HEK293 (cell line): ENCODE measurements around the gene MMS22L.
A peak's percentile ranks its signal among the peaks of the same experiment; 100 is the strongest.

ENCODE experiments used
- BCL6B ChIP-seq: fragments of 450-650 bp; formaldehyde crosslinking; IDR thresholded peaks from 2 replicates; pipeline ENCODE4 v1.5.1; 2017; ENCODE audit warnings: missing biosample characterization, missing genetic modification characterization
- ELK4 ChIP-seq: IDR thresholded peaks from 2 replicates; pipeline ENCODE4 v1.6.1; 2011; ENCODE audit warnings: mild to moderate bottlenecking, low read depth, low read length, borderline replicate concordance
- HIC1 ChIP-seq: fragments of 450-650 bp; formaldehyde crosslinking; IDR thresholded peaks from 2 replicates; pipeline ENCODE4 v1.5.1; 2016; ENCODE audit warnings: missing biosample characterization, missing genetic modification characterization
- IKZF3 ChIP-seq: fragments of 450-650 bp; IDR thresholded peaks from 2 replicates; pipeline ENCODE4 v1.5.0; 2018; ENCODE audit warnings: missing biosample characterization, mild to moderate bottlenecking, missing genetic modification characterization, moderate library complexity
- KLF9 ChIP-seq: fragments of 450-650 bp; formaldehyde crosslinking; IDR thresholded peaks from 2 replicates; pipeline ENCODE4 v1.5.1; 2016; ENCODE audit warnings: missing biosample characterization, missing genetic modification characterization, low read depth
- MYNN ChIP-seq: fragments of 450-650 bp; formaldehyde crosslinking; IDR thresholded peaks from 2 replicates; pipeline ENCODE4 v1.5.1; 2016; ENCODE audit warnings: missing biosample characterization, missing genetic modification characterization, borderline replicate concordance
- PRDM4 ChIP-seq: fragments of 450-650 bp; formaldehyde crosslinking; IDR thresholded peaks from 2 replicates; pipeline ENCODE4 v1.5.1; 2017; ENCODE audit warnings: missing biosample characterization, missing genetic modification characterization
- ZBTB10 ChIP-seq: fragments of 450-650 bp; formaldehyde crosslinking; IDR thresholded peaks from 2 replicates; pipeline ENCODE4 v1.5.1; 2016; ENCODE audit warnings: missing biosample characterization, missing genetic modification characterization
- ZBTB48 ChIP-seq: fragments of 450-650 bp; formaldehyde crosslinking; IDR thresholded peaks from 2 replicates; pipeline ENCODE4 v1.5.1; 2016; ENCODE audit warnings: missing biosample characterization, missing genetic modification characterization
- ZBTB49 ChIP-seq: fragments of 450-650 bp; formaldehyde crosslinking; IDR thresholded peaks from 2 replicates; pipeline ENCODE4 v1.5.1; 2016; ENCODE audit warnings: missing biosample characterization, missing genetic modification characterization, low read depth
- ZNF175 ChIP-seq: fragments of 450-650 bp; formaldehyde crosslinking; IDR thresholded peaks from 2 replicates; pipeline ENCODE4 v1.5.1; 2016; ENCODE audit warnings: missing biosample characterization, missing genetic modification characterization
- ZNF274 ChIP-seq, 2 experiments: fragments of 200-500 bp in 1 of 2; fragments of 450-650 bp in 1 of 2; sonication (Bioruptor generic) in 1 of 2; formaldehyde crosslinking in 1 of 2; IDR thresholded peaks; 2 replicates each; pipeline versions ENCODE4 v1.5.1 to v1.6.1; 2014 to 2016; ENCODE audit warnings: borderline replicate concordance in 1 of 2, inconsistent platforms in 1 of 2, low read length in 1 of 2, missing biosample characterization in 1 of 2, missing genetic modification characterization in 1 of 2
- ZNF341 ChIP-seq: fragments of 450-650 bp; formaldehyde crosslinking; IDR thresholded peaks from 2 replicates; pipeline ENCODE4; 2016; ENCODE audit warnings: low read depth, missing biosample characterization, missing genetic modification characterization
- ZNF350 ChIP-seq: fragments of 450-650 bp; formaldehyde crosslinking; IDR thresholded peaks from 2 replicates; pipeline ENCODE4 v1.5.0; 2017; ENCODE audit warnings: missing biosample characterization, mild to moderate bottlenecking, missing genetic modification characterization
- ZNF391 ChIP-seq: fragments of 450-650 bp; formaldehyde crosslinking; IDR thresholded peaks from 2 replicates; pipeline ENCODE4 v1.5.1; 2016; ENCODE audit warnings: low read depth, missing biosample characterization, missing genetic modification characterization, borderline replicate concordance
- ZNF449 ChIP-seq: fragments of 450-650 bp; formaldehyde crosslinking; IDR thresholded peaks from 2 replicates; pipeline ENCODE4 v1.5.1; 2017; ENCODE audit warnings: missing biosample characterization, mild to moderate bottlenecking, missing genetic modification characterization, moderate library complexity
- ZNF548 ChIP-seq: fragments of 450-650 bp; formaldehyde crosslinking; IDR thresholded peaks from 2 replicates; pipeline ENCODE4 v1.5.1; 2016; ENCODE audit warnings: missing biosample characterization, missing genetic modification characterization
- ZNF560 ChIP-seq: fragments of 450-650 bp; formaldehyde crosslinking; IDR thresholded peaks from 2 replicates; pipeline ENCODE4 v1.5.1; 2017; ENCODE audit warnings: missing biosample characterization, missing genetic modification characterization, borderline replicate concordance
- ZNF561 ChIP-seq: fragments of 450-650 bp; IDR thresholded peaks from 2 replicates; pipeline ENCODE4 v1.5.1; 2018; ENCODE audit warnings: missing biosample characterization, missing genetic modification characterization, borderline replicate concordance
- ZNF830 ChIP-seq: fragments of 450-650 bp; IDR thresholded peaks from 2 replicates; pipeline ENCODE4 v1.5.0; 2018; ENCODE audit warnings: missing biosample characterization, missing genetic modification characterization, low read depth, mild to moderate bottlenecking, moderate library complexity
- ZNF837 ChIP-seq: fragments of 450-650 bp; formaldehyde crosslinking; IDR thresholded peaks from 2 replicates; pipeline ENCODE4 v1.5.1; 2016; ENCODE audit warnings: missing biosample characterization, missing genetic modification characterization
- ZNF843 ChIP-seq: fragments of 450-650 bp; formaldehyde crosslinking; IDR thresholded peaks from 2 replicates; pipeline ENCODE4 v1.5.1; 2016; ENCODE audit warnings: missing biosample characterization, missing genetic modification characterization
- ZSCAN30 ChIP-seq: fragments of 450-650 bp; IDR thresholded peaks from 2 replicates; pipeline ENCODE4 v1.5.1; 2018; ENCODE audit warnings: missing biosample characterization, mild to moderate bottlenecking, missing genetic modification characterization, moderate library complexity

The MMS22L gene

GRCh38 chr6:97282726-97283617 lies at the start of gene MMS22L (continued):
- TF ChIP-seq ZBTB49 (tag by site-specific recombination) (no peak), ZNF274 (IDR thresholded peaks at IDR 0.05; ENCODE audit: low read length) (no peak), ZNF274 (tag by site-specific recombination; IDR thresholded peaks at IDR 0.05; ENCODE audit: borderline replicate concordance) (no peak), ZSCAN30 (tag by site-specific recombination) (0 out of 2 replicates have a peak, but pooled peaks have one; percentile 5), ZBTB48 (peak; percentile 59), ZBTB10 (tag by site-specific recombination) (peak; percentile 78), IKZF3 (tag by site-specific recombination) (peak; percentile 21; the same call in 1 of the 2 replicates), PRDM4 (tag by site-specific recombination) (no peak), ZNF350 (no peak), KLF9 (peak; percentile 71), ZNF837 (tag by site-specific recombination) (no peak), ZNF548 (no peak), BCL6B (no peak), ZNF560 (tag by site-specific recombination) (no peak), ZNF175 (no peak), ZNF843 (tag by site-specific recombination) (peak; percentile 45; the same call in 1 of the 2 replicates), ZNF391 (no peak), ZNF341 (peak; percentile 50), ELK4 (no peak), HIC1 (tag by site-specific recombination) (peak; percentile 55; the same call in 1 of the 2 replicates), MYNN (tag by site-specific recombination) (no peak), ZNF561 (tag by site-specific recombination) (peak; percentile 18; the same call in 1 of the 2 replicates), ZNF830 (tag by site-specific recombination) (no peak), ZNF449 (0 out of 2 replicates have a peak, but pooled peaks have one; percentile 24)
